Uterus (tissue), 4 donors: Measurements from ENCODE around the gene NLRX1. TPM values are rescaled to one million over a fixed set of nuclear protein-coding genes. Genes with fewer than 3 reads are reported as not detected.

ENCODE experiments used
- DNase-seq, 2 donors: peaks; one replicate each; pipeline ENCODE4 v3.0.0-alpha.2; 2019 to 2020
- H3K27ac ChIP-seq, 2 donors: fragments of 200-600 bp; sonication (generic); 1 replicate in 1 of 2; 2 replicates in 1 of 2; pipeline ENCODE4 v1.5.1; 2016 to 2018
- H3K27me3 ChIP-seq, 2 donors: fragments of 200-600 bp; sonication (generic); one replicate each; pipeline ENCODE4 v1.5.1; 2018 to 2019; ENCODE audit warnings: control low read depth in 1 of 2
- H3K36me3 ChIP-seq, 2 donors: fragments of 200-600 bp; sonication (generic); one replicate each; pipeline ENCODE4 v1.5.1; 2019; ENCODE audit warnings: control low read depth in 1 of 2
- H3K4me1 ChIP-seq, 2 donors: fragments of 200-600 bp; sonication (generic); one replicate each; pipeline ENCODE4 v1.5.1; 2018 to 2019; ENCODE audit warnings: control low read depth in 1 of 2
- H3K4me3 ChIP-seq, 2 donors: fragments of 200-600 bp; sonication (generic); 1 replicate in 1 of 2; 2 replicates in 1 of 2; pipeline ENCODE4 v1.5.1; 2018 to 2019; ENCODE audit warnings: mild to moderate bottlenecking in 1 of 2
- H3K9me3 ChIP-seq, 2 donors: fragments of 200-600 bp; sonication (generic); one replicate each; pipeline ENCODE4 v1.5.1; 2019; ENCODE audit warnings: control low read depth in 1 of 2
- CTCF ChIP-seq, 4 experiments: fragments of 200-600 bp in 2 of 4; fragments of 450-650 bp in 2 of 4; sonication (generic) in 2 of 4; IDR thresholded peaks; one replicate each; pipeline ENCODE4 v1.5.1; 2016 to 2019; ENCODE audit warnings: antibody characterized with exemption in 4 of 4, mild to moderate bottlenecking in 2 of 4, moderate library complexity in 1 of 4
- POLR2A ChIP-seq, 2 donors: fragments of 450-650 bp; IDR thresholded peaks; one replicate each; pipeline ENCODE4 v1.6.1; 2016; ENCODE audit warnings: antibody characterized with exemption in 2 of 2, mild to moderate bottlenecking in 1 of 2, moderate library complexity in 1 of 2
- intact Hi-C: fragments of 100-400 bp; cut with DNase I; formaldehyde crosslinking; loops from one replicate; pipeline ENCODE4 v1.15.1; 2023; ENCODE audit warnings: low total_unique reads
- total RNA-seq, 4 donors: library from RNA; depleted of rRNA in 3 of 4; stranded (reverse); fragments of >200 nt in 3 of 4; gene quantifications; one replicate each; pipeline versions ENCODE4 v1.1.0 to v1.2.4, GENCODE V29; 2014 to 2023
- donor health status: DM: yes; HTN: yes; CAD: no.

The NLRX1 gene
- total RNA-seq, 4 donors from 2014 or later, result 5.1 to 23.5 (median 16.8) TPM

- TF ChIP-seq POLR2A (IDR thresholded peaks at IDR 0.05) (no peak), CTCF (IDR thresholded peaks at IDR 0.05) (no peak)
- H3K4me3 ChIP-seq, result peak overlapping the region; percentile 32 to 50
- peaks cover 0 to 7% of the 10 kb centered on the region in 2 donors for H3K4me1 ChIP-seq
- no peak overlapping the region for H3K27ac ChIP-seq
- H3K27me3 ChIP-seq, result no peaks in the 10 kb centered on the region
- H3K9me3 ChIP-seq, result no peaks in the 10 kb centered on the region
- H3K36me3 ChIP-seq, result no peaks in the 10 kb centered on the region
- intact Hi-C loops, result no loop called here
- DNase-seq, result no peak
Measured at GRCh38 chr11:119149786-119150275, 18.7 kb upstream of the NLRX1 start.

- TF ChIP-seq CTCF (IDR thresholded peaks at IDR 0.05), result no peak
- no peak for TF ChIP-seq POLR2A (IDR thresholded peaks at IDR 0.05)
- Histone ChIP-seq H3K9me3 (no peaks in the 10 kb centered on the region), H3K27me3 (no peaks in the 10 kb centered on the region), H3K4me3 (no peak overlapping the region), H3K36me3 (no peaks in the 10 kb centered on the region), H3K4me1 (peaks cover 0 to 7% of the 10 kb centered on the region in 2 donors), H3K27ac (no peak overlapping the region)
- no peak for DNase-seq
- intact Hi-C loops, result no loop called here
Measured at GRCh38 chr11:119152043-119152442, 16.5 kb upstream of the NLRX1 start.

GRCh38 chr11:119152604-119153003, 15.9 kb upstream of the NLRX1 start:
- no peak for DNase-seq
- no peaks in the 10 kb centered on the region for H3K9me3 ChIP-seq
- no peaks in the 10 kb centered on the region for H3K27me3 ChIP-seq
- no peaks in the 10 kb centered on the region for H3K36me3 ChIP-seq
- H3K4me1 ChIP-seq, result peaks cover 0 to 7% of the 10 kb centered on the region in 2 donors
- intact Hi-C loops, result no loop called here
- no peak overlapping the region for H3K27ac ChIP-seq
- no peak overlapping the region for H3K4me3 ChIP-seq
- TF ChIP-seq CTCF (IDR thresholded peaks at IDR 0.05) (no peak), POLR2A (IDR thresholded peaks at IDR 0.05) (no peak)

GRCh38 chr11:119153049-119153818, 15.3 kb upstream of the NLRX1 start:
- Histone ChIP-seq H3K4me1 (peaks cover 0 to 7% of the 10 kb centered on the region in 2 donors), H3K4me3 (no peak overlapping the region), H3K27me3 (no peaks in the 10 kb centered on the region), H3K36me3 (no peaks in the 10 kb centered on the region), H3K27ac (no peak overlapping the region), H3K9me3 (no peaks in the 10 kb centered on the region)
- intact Hi-C loops, result no loop called here
- DNase-seq, result no peak
- no peak for TF ChIP-seq POLR2A (IDR thresholded peaks at IDR 0.05)
- no peak for TF ChIP-seq CTCF (IDR thresholded peaks at IDR 0.05)

- H3K27me3 ChIP-seq, result no peaks in the 10 kb centered on the region
- intact Hi-C loops, result no loop called here
- peaks cover 0 to 6% of the 10 kb centered on the region in 2 donors for H3K4me1 ChIP-seq
- no peaks in the 10 kb centered on the region for H3K9me3 ChIP-seq
- H3K4me3 ChIP-seq, result no peak overlapping the region
- no peaks in the 10 kb centered on the region for H3K36me3 ChIP-seq
- no peak for DNase-seq
- no peak overlapping the region for H3K27ac ChIP-seq
- TF ChIP-seq POLR2A (IDR thresholded peaks at IDR 0.05) (no peak), CTCF (IDR thresholded peaks at IDR 0.05) (no peak)
Measured at GRCh38 chr11:119154178-119154577, 14.3 kb upstream of the NLRX1 start.
